Measurements from ENCODE around the gene LILRB1. TPM values are rescaled to one million over a fixed set of nuclear protein-coding genes. Genes with fewer than 3 reads are reported as not detected.

The LILRB1 gene
- total and polyA plus RNA-seq, 9 of the 15 experiments (the other 6 are each of a cell fraction or from before 2014, with no cell fraction given), result not detected

- H3K9me3 ChIP-seq (replicated peaks; ENCODE audit: control insufficient read depth, insufficient read depth, low read depth, low read length), result no peaks in the 10 kb centered on the region
- no peaks in the 10 kb centered on the region for H3K79me2 ChIP-seq (ENCODE audit: control insufficient read depth, insufficient read depth, low read length)
- DNase-seq (ENCODE audit: extremely low read depth in 1 of 4, low spot score in 3 of 4), result no peak
- ChIA-PET POLR2A (interaction anchor here (0.7 kb wide), 1 partner anchor 452 kb away, joined by 3 read pairs; no protein-coding TSS in a partner anchor), CTCF (ENCODE audit: low intra/inter-chr PET ratio) (no interaction called here)
- 0% methylated on average over 4 of the region's 4 CpGs for WGBS (ENCODE audit: insufficient coverage, low coverage, missing lambda C conversion rate)
- no TSS peak for BruUV-seq (replicated peaks)
- H3K27ac ChIP-seq (ENCODE audit: extremely low read depth, low read depth, low read length), result no peak overlapping the region
- in situ Hi-C loops (cut with MboI) (no loop called here), intact Hi-C loops (cut with micrococcal nuclease) (no loop called here)
- no peaks in the 10 kb centered on the region for H3K36me3 ChIP-seq (ENCODE audit: control insufficient read depth, insufficient read depth, low read length)
- H3K4me1 ChIP-seq (replicated peaks in 1 of 2; ENCODE audit: control insufficient read depth in 2 of 2, insufficient read depth in 2 of 2, low read length in 2 of 2), result no peaks in the 10 kb centered on the region
- H3K9ac ChIP-seq (ENCODE audit: insufficient read depth in 1 of 2, low read depth in 2 of 2, low read length in 2 of 2), result no peak overlapping the region
- no peaks in the 10 kb centered on the region for H4K20me1 ChIP-seq (replicated peaks; ENCODE audit: control insufficient read depth, insufficient read depth, low read length)
- FAIRE-seq, result no peak
- no peak overlapping the region for H3K4me2 ChIP-seq (ENCODE audit: insufficient read depth, low read length)
- no peaks in the 10 kb centered on the region for H3K9me1 ChIP-seq (ENCODE audit: control insufficient read depth, insufficient read depth, low read length)
- H2AFZ ChIP-seq (ENCODE audit: low read depth, low read length), result no peak overlapping the region
- no peak overlapping the region for H3K4me3 ChIP-seq
- ATAC-seq, result no peak
- H3K27me3 ChIP-seq (ENCODE audit: control insufficient read depth in 2 of 2, insufficient read depth in 2 of 2, low read length in 2 of 2), result no peaks in the 10 kb centered on the region
- TF ChIP-seq BHLHE40 (IDR thresholded peaks at IDR 0.05; ENCODE audit: low read length), result no peak
- no peak for TF ChIP-seq FOXP4 (CRISPR knock-in tag; IDR thresholded peaks at IDR 0.05; ENCODE audit: borderline replicate concordance)
- TF ChIP-seq CUX1 (CRISPR knock-in tag; IDR thresholded peaks at IDR 0.05), result no peak
- no peak for TF ChIP-seq E2F1 (CRISPR knock-in tag; IDR thresholded peaks at IDR 0.05)
- TF ChIP-seq CXXC5 (CRISPR knock-in tag; IDR thresholded peaks at IDR 0.05), result no peak
- no peak for TF ChIP-seq BRF1 (IDR thresholded peaks at IDR 0.05; ENCODE audit: borderline replicate concordance, extremely low read depth, insufficient read length)
- TF ChIP-seq HNRNPLL (IDR thresholded peaks at IDR 0.05; ENCODE audit: low read depth, low read length, poor library complexity, severe bottlenecking), result no peak
- no peak for TF ChIP-seq RBM22 (IDR thresholded peaks at IDR 0.05; ENCODE audit: low read depth, low read length, poor library complexity, severe bottlenecking)
- no peak for TF ChIP-seq PATZ1 (CRISPR knock-in tag; IDR thresholded peaks at IDR 0.05; ENCODE audit: borderline replicate concordance)
These were observed 9.8 kb upstream of the LILRB1 start for GRCh38 chr19:54620464-54620863.
